Liver (tissue), 3 donors: ENCODE results near the gene EXOC2.

Experiments
- FOXA1 ChIP-seq: IDR thresholded peaks from 2 replicates; pipeline ENCODE4 v1.6.1; 2016; ENCODE audit warnings: antibody characterized with exemption
- GABPA ChIP-seq, 2 donors: IDR thresholded peaks in 1 of 2; conservative IDR thresholded peaks in 1 of 2; 2 replicates each; pipeline ENCODE4 v1.6.1; 2016; ENCODE audit warnings: antibody characterized with exemption in 2 of 2, mild to moderate bottlenecking in 1 of 2, moderate library complexity in 1 of 2
- TAF1 ChIP-seq: conservative IDR thresholded peaks from 2 replicates; pipeline ENCODE4 v1.6.1; 2016; ENCODE audit warnings: antibody characterized with exemption, mild to moderate bottlenecking
- TF ChIP-seq, protein P1 (sequence below): fragments of 150-350 bp; IDR thresholded peaks from 2 replicates; pipeline ENCODE4 v1.5.1; 2017; ENCODE audit warnings: improper control_type of control experiment, low read depth, low read length; ENCODE audit not compliant: missing input control
- TF ChIP-seq, protein P2 (sequence below): IDR thresholded peaks from 2 replicates; pipeline ENCODE4 v1.6.1; 2016; ENCODE audit warnings: antibody characterized with exemption
- TF ChIP-seq, protein P3 (sequence below): IDR thresholded peaks from 2 replicates; pipeline ENCODE4 v1.6.1; 2016; ENCODE audit warnings: antibody characterized with exemption, mild to moderate bottlenecking
- donor health status: healthy.
- donor health status: healthy.

DNA sequence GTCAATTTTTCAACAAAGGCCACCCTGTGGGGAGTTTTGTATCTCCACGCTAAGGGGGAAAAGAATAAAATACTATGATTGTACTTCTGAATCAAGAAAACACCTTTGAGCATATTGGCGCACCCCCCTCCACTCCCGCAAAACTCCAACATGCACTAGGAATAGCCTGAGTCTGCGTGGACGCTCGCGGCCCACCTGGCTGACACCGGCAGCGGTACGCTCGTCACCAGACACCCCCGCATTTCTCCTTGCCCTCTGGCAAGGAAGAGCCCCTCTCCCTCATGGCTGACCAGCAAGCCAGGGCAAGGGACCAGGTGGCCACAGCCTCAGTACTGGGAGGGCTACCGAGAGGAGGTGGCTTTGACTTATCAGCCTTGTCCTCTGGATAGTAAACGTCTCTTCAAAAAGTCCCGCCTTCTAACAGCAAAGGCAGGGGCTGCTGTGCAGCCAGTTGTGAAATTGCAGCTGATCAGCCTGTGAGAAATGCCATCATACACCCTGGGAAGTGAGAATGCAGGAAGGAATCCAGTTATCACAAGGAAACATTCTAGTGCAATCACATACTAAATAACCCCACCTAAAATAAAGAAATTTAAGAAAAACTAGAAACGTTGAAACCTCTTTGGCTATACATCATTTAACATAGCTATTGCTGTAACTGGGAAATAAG is 120.2 kb downstream of the EXOC2 start:
- TF ChIP-seq, protein P1, sequence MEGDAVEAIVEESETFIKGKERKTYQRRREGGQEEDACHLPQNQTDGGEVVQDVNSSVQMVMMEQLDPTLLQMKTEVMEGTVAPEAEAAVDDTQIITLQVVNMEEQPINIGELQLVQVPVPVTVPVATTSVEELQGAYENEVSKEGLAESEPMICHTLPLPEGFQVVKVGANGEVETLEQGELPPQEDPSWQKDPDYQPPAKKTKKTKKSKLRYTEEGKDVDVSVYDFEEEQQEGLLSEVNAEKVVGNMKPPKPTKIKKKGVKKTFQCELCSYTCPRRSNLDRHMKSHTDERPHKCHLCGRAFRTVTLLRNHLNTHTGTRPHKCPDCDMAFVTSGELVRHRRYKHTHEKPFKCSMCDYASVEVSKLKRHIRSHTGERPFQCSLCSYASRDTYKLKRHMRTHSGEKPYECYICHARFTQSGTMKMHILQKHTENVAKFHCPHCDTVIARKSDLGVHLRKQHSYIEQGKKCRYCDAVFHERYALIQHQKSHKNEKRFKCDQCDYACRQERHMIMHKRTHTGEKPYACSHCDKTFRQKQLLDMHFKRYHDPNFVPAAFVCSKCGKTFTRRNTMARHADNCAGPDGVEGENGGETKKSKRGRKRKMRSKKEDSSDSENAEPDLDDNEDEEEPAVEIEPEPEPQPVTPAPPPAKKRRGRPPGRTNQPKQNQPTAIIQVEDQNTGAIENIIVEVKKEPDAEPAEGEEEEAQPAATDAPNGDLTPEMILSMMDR: no peak
- TF ChIP-seq GABPA (IDR thresholded peaks at IDR 0.05 in 1 of 2, conservative IDR thresholded peaks at IDR 0.05 in 1 of 2) (no peak), TAF1 (no peak), FOXA1 (no peak)
- TF ChIP-seq, protein P2, sequence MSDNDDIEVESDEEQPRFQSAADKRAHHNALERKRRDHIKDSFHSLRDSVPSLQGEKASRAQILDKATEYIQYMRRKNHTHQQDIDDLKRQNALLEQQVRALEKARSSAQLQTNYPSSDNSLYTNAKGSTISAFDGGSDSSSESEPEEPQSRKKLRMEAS: no peak
- TF ChIP-seq, protein P3, sequence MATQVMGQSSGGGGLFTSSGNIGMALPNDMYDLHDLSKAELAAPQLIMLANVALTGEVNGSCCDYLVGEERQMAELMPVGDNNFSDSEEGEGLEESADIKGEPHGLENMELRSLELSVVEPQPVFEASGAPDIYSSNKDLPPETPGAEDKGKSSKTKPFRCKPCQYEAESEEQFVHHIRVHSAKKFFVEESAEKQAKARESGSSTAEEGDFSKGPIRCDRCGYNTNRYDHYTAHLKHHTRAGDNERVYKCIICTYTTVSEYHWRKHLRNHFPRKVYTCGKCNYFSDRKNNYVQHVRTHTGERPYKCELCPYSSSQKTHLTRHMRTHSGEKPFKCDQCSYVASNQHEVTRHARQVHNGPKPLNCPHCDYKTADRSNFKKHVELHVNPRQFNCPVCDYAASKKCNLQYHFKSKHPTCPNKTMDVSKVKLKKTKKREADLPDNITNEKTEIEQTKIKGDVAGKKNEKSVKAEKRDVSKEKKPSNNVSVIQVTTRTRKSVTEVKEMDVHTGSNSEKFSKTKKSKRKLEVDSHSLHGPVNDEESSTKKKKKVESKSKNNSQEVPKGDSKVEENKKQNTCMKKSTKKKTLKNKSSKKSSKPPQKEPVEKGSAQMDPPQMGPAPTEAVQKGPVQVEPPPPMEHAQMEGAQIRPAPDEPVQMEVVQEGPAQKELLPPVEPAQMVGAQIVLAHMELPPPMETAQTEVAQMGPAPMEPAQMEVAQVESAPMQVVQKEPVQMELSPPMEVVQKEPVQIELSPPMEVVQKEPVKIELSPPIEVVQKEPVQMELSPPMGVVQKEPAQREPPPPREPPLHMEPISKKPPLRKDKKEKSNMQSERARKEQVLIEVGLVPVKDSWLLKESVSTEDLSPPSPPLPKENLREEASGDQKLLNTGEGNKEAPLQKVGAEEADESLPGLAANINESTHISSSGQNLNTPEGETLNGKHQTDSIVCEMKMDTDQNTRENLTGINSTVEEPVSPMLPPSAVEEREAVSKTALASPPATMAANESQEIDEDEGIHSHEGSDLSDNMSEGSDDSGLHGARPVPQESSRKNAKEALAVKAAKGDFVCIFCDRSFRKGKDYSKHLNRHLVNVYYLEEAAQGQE: no peak
